OCI-LY7 (cell line): ENCODE measurements around the gene NAALAD2. TPM values are rescaled to one million over a fixed set of nuclear protein-coding genes. Genes with fewer than 3 reads are reported as not detected.

ENCODE experiments used
- BruUV-seq: library from RNA; stranded (reverse); fragments of 400-500 nt; replicated peaks from 2 replicates; lab custom pipeline; 2021; lab: Mats Ljungman, UMichigan
- CTCF ChIA-PET: fragments of 300-600 bp; sonication (Branson Sonifier 250); formaldehyde crosslinking; loops from one replicate; lab custom pipeline; 2022; ENCODE audit warnings: antibody characterized with exemption; ENCODE audit not compliant: unreplicated experiment; lab: Charles Lee
- POLR2A ChIA-PET: fragments of 300-600 bp; sonication (Branson Sonifier 250); formaldehyde crosslinking; loops from one replicate; lab custom pipeline; 2022; ENCODE audit warnings: antibody characterized with exemption; lab: Charles Lee
- DNase-seq: peaks from one replicate; pipeline ENCODE4 v3.0.0-alpha.2; 2015; ENCODE audit warnings: low spot score
- H2AFZ ChIP-seq: fragments of 200-600 bp; sonication (generic), shearing (Covaris generic); 2 replicates; pipeline ENCODE4 v1.6.1; 2014; ENCODE audit warnings: mild to moderate bottlenecking, antibody characterized with exemption, low read length, moderate library complexity
- H3K27ac ChIP-seq: fragments of 200-600 bp; sonication (generic); 2 replicates; pipeline ENCODE4 v1.5.1; 2014; ENCODE audit warnings: mixed run types, low read depth, mild to moderate bottlenecking, moderate library complexity, low read length, inconsistent platforms; ENCODE audit not compliant: poor library complexity, severe bottlenecking
- H3K36me3 ChIP-seq: fragments of 200-600 bp; sonication (generic); 2 replicates; pipeline ENCODE4 v1.6.1; 2014; ENCODE audit warnings: mild to moderate bottlenecking, antibody characterized with exemption, low read length, moderate library complexity, mixed read lengths; ENCODE audit not compliant: insufficient read depth
- H3K4me1 ChIP-seq: fragments of 200-600 bp; sonication (generic); 2 replicates; pipeline ENCODE4 v1.5.1; 2014; ENCODE audit warnings: mild to moderate bottlenecking, low read length; ENCODE audit not compliant: insufficient read depth, poor library complexity, severe bottlenecking
- H3K4me2 ChIP-seq: fragments of 200-600 bp; sonication (generic); 2 replicates; pipeline ENCODE4 v1.6.1; 2014; ENCODE audit warnings: mild to moderate bottlenecking, low read length
- H3K4me3 ChIP-seq: fragments of 200-600 bp; sonication (generic); 2 replicates; pipeline ENCODE4 v1.5.1; 2014; ENCODE audit warnings: mild to moderate bottlenecking, low read depth, low read length; ENCODE audit not compliant: poor library complexity, severe bottlenecking
- H3K79me2 ChIP-seq: fragments of 200-600 bp; sonication (generic); 2 replicates; pipeline ENCODE4 v1.6.1; 2016; ENCODE audit warnings: low read depth, mild to moderate bottlenecking, low read length, moderate library complexity, mixed read lengths; ENCODE audit not compliant: insufficient read depth
- H3K9me2 ChIP-seq: fragments of 200-600 bp; sonication (generic); 2 replicates; pipeline ENCODE4 v1.6.1; 2016; ENCODE audit warnings: mild to moderate bottlenecking, low read length, mixed read lengths; ENCODE audit not compliant: insufficient read depth
- H3K9me3 ChIP-seq: fragments of 200-600 bp; sonication (generic); 2 replicates; pipeline ENCODE4 v1.6.1; 2014; ENCODE audit warnings: mild to moderate bottlenecking, mixed run types, low read length, mixed read lengths
- H4K20me1 ChIP-seq: fragments of 200-600 bp; sonication (generic); 2 replicates; pipeline ENCODE4 v1.6.1; 2014; ENCODE audit warnings: mild to moderate bottlenecking, antibody characterized with exemption, low read length, moderate library complexity, mixed read lengths; ENCODE audit not compliant: insufficient read depth
- EZH2phosphoT487 ChIP-seq: fragments of 200-600 bp; sonication (generic); IDR thresholded peaks from 2 replicates; pipeline ENCODE4 v1.6.1; 2018; ENCODE audit warnings: low read depth, borderline replicate concordance, mild to moderate bottlenecking, mixed run types, antibody characterized with exemption, low read length, moderate library complexity, mixed read lengths
- intact Hi-C: fragments of 100-400 bp; cut with micrococcal nuclease; formaldehyde crosslinking; loops from one replicate; pipeline ENCODE4 v1.10.0; 2022; ENCODE audit not compliant: unreplicated experiment
- total RNA-seq, 2 experiments: library from RNA; depleted of rRNA in 1 of 2; stranded (reverse); fragments of >200 nt in 1 of 2; shearing (Covaris generic) in 1 of 2; gene quantifications; 2 replicates each; pipeline ENCODE4 v1.2.3, GENCODE V29; 2014 to 2022
- TF ChIP-seq, protein P1 (sequence below): fragments of 200-600 bp; sonication (generic); conservative IDR thresholded peaks from 2 replicates; pipeline ENCODE4 v1.5.1; 2014; ENCODE audit warnings: mild to moderate bottlenecking, antibody characterized with exemption, low read length, moderate library complexity, mixed read lengths

The NAALAD2 gene
- total RNA-seq, 2 experiments from 2014 or later, result not detected

DNA sequence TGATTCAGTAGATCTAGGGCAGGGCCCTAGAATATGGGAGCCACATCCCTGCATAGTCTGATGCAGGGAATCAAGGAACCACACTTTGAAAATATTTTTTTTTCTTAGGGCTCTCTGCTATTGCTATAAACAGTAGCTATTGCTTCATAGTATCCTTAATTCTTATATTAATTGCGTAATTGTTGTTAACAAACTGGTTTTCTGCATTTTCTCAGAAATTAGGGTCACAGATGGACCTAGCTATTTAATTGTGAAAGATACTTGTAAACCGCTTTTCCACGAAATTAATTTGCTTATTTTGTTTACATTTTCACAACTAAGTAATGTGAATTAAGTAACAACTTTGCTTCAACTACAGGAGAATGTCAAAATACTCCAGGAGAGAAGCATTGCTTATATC lies 34.1 kb downstream of the NAALAD2 start:
- Histone ChIP-seq H3K4me3 (no peak overlapping the region), H4K20me1 (no peaks in the 10 kb centered on the region), H3K4me1 (no peaks in the 10 kb centered on the region), H2AFZ (no peak overlapping the region), H3K27ac (no peak overlapping the region), H3K9me3 (no peaks in the 10 kb centered on the region), H3K9me2 (no peaks in the 10 kb centered on the region), H3K79me2 (no peaks in the 10 kb centered on the region), H3K36me3 (no peaks in the 10 kb centered on the region), H3K4me2 (no peak overlapping the region)
- intact Hi-C loops, result loop anchor here (10.0 kb wide), 1 partner anchor 64 kb away; no protein-coding TSS in a partner anchor
- no TSS peak for BruUV-seq
- no peak for DNase-seq
- ChIA-PET CTCF (no interaction called here), POLR2A (interaction anchor here (0.7 to 0.9 kb wide), 3 partner anchors 13 to 1056 kb away, joined by 3 read pairs; no protein-coding TSS in a partner anchor)
- TF ChIP-seq, protein P1, sequence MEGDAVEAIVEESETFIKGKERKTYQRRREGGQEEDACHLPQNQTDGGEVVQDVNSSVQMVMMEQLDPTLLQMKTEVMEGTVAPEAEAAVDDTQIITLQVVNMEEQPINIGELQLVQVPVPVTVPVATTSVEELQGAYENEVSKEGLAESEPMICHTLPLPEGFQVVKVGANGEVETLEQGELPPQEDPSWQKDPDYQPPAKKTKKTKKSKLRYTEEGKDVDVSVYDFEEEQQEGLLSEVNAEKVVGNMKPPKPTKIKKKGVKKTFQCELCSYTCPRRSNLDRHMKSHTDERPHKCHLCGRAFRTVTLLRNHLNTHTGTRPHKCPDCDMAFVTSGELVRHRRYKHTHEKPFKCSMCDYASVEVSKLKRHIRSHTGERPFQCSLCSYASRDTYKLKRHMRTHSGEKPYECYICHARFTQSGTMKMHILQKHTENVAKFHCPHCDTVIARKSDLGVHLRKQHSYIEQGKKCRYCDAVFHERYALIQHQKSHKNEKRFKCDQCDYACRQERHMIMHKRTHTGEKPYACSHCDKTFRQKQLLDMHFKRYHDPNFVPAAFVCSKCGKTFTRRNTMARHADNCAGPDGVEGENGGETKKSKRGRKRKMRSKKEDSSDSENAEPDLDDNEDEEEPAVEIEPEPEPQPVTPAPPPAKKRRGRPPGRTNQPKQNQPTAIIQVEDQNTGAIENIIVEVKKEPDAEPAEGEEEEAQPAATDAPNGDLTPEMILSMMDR, result no peak
- TF ChIP-seq EZH2phosphoT487, result no peak

DNA sequence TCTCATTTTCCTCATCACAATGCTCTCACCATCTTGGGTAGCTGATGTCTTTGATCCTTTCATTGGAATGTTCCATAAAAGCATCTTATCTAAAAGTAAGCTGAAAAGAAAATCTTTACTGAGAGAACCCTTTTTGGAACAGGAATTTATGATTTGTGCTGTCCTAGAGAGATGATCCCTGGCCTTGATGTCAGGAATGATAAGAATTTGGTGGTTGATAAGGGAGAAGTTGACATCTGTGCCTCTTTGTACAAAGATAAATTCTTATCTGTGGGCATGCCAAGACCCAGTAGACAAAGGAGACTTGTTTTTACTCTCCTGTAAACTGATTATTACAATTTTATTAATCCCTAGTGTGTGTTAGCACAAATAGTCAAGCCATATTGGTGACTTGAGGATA lies 36.9 kb downstream of the NAALAD2 start:
- H3K9me2 ChIP-seq, result no peaks in the 10 kb centered on the region
- H3K4me1 ChIP-seq, result no peaks in the 10 kb centered on the region
- no peaks in the 10 kb centered on the region for H3K36me3 ChIP-seq
- ChIA-PET POLR2A (interaction anchor here (0.8 to 1.3 kb wide), 2 partner anchors 9 to 12 kb away, joined by 3 read pairs; no protein-coding TSS in a partner anchor), CTCF (no interaction called here)
- intact Hi-C loops, result no loop called here
- H3K79me2 ChIP-seq, result no peaks in the 10 kb centered on the region
- no peak overlapping the region for H3K4me3 ChIP-seq
- no peak overlapping the region for H2AFZ ChIP-seq
- H4K20me1 ChIP-seq, result no peaks in the 10 kb centered on the region
- no peaks in the 10 kb centered on the region for H3K9me3 ChIP-seq
- no peak overlapping the region for H3K27ac ChIP-seq
- no TSS peak for BruUV-seq
- no peak for TF ChIP-seq EZH2phosphoT487
- TF ChIP-seq, protein P1, result no peak
- DNase-seq, result no peak
- H3K4me2 ChIP-seq, result no peak overlapping the region

DNA sequence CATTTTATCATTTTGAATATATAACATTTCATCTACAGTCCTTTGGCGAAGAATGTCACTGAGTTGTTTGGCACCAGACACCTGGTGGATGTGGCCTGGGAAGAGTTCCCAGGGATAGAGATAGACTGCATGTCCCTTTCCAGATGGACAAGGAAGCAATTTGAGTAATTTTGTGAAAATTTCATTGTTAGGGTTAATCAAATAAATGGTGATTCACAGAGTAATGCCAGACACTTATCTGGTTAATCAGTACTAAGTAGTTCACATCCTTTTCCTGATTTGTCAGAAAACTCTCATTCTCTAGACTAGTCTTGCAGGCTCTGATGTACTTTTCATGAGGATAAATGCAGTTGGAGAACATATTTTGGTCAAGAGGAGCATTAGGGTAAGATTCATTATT lies 41.6 kb downstream of the NAALAD2 start:
- intact Hi-C loops, result no loop called here
- CTCF ChIA-PET, result no interaction called here
- Histone ChIP-seq H3K79me2 (no peaks in the 10 kb centered on the region), H3K4me2 (no peak overlapping the region), H3K27ac (no peak overlapping the region), H3K9me2 (no peaks in the 10 kb centered on the region), H3K4me3 (no peak overlapping the region), H3K36me3 (no peaks in the 10 kb centered on the region), H4K20me1 (no peaks in the 10 kb centered on the region), H3K9me3 (no peaks in the 10 kb centered on the region), H2AFZ (no peak overlapping the region), H3K4me1 (no peaks in the 10 kb centered on the region)
- POLR2A ChIA-PET, result no interaction called here
- TF ChIP-seq, protein P1, result no peak
- TF ChIP-seq EZH2phosphoT487, result no peak
- BruUV-seq, result no TSS peak
- no peak for DNase-seq
